ENCODE measurements around the gene COL1A1. TPM values are rescaled to one million over a fixed set of nuclear protein-coding genes. Genes with fewer than 3 reads are reported as not detected.

Gene COL1A1
- total RNA-seq, 2 experiments from 2014 or later: 2.3 to 3.7 TPM

DNA sequence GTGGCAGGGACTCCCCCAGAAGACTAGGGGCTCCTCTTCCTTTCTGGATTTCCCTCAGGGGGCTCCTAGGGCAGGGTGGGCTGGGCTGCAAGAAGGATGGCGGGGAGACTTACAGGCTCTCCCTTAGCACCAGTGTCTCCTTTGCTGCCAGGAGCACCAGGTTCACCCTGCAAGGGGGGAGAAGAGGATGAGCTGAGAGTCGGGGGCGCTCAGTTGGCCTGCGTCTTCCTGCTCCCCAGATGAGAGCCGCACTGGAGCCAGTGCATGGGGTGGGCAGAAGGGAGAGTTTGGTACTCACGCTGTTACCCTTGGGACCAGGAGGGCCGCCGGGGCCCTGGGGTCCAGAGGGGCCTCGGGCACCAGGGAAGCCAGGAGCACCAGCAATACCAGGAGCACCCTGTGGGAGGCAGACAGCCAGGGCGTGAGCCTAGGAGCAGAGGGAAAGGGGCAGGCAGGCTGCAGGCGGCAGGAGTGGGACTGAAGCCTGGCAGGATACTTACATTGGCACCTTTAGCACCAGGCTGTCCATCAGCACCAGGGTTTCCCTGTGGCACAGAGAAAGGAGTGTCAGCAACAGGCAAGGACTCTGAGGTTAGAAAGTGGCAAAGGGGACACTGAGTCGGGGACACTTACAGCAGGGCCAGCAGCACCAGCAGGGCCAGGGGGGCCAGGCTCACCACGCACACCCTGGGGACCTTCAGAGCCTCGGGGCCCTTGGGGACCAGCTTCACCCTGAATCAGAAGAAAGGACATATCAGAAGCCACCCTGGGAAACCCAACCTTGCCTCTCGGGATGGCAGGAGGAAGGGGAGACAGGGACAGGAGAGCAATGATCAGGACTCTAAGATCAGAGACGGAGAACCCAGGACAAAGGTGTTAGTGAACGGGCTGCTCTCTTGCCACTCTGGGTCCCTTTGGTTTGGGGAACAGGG lies 6.2 kb downstream of the COL1A1 start:
- CTCF ChIA-PET: interaction anchor here (1.0 to 3.2 kb wide), 2 partner anchors 17 to 25 kb away, joined by 3 to 24 read pairs; no protein-coding TSS in a partner anchor
- no peak overlapping the region for H3K27ac Mint-ChIP-seq

DNA sequence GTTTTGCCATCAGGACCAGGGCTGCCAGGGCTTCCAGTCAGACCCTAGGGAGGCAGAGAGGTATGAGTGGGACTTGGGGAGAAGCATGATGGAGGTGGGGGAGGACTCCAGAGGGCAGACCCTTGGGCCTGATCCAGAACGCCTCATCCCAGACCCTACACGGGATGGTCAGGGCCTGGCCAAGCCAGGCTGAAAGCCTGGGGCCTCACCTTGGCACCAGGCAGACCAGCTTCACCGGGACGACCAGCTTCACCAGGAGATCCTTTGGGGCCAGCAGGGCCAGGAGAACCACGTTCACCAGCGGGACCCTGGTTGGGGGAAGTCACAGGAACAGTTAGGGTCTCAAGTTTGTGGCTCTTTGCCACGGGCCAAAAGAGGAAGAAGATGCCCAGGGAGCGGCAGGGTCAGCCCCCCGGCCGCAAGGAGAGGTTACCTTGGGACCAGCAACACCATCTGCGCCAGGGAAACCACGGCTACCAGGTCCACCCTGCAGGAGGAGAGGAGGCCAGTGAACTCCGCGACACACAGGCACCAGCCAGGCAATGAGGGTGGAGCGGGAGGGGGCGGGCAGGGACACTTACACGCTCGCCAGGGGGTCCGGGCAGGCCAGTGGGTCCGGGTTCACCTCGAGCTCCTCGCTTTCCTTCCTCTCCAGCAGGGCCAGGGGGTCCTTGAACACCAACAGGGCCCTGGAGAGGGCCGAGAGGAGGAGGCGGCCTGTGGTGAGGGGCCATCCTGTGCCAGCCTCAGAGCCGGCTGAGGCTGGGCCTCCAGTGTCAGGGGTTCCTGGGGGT lies 7.1 kb downstream of the COL1A1 start:
- CTCF ChIA-PET: interaction anchor here (0.6 to 3.2 kb wide), 2 partner anchors 10 to 24 kb away, joined by 3 to 24 read pairs; no protein-coding TSS in a partner anchor
- intact Hi-C loops (cut with micrococcal nuclease): no loop called here
- Mint-ChIP-seq H3K9me3 (no peaks in the 10 kb centered on the region), H3K27me3 (peaks cover 6% of the 10 kb centered on the region), H3K36me3 (no peaks in the 10 kb centered on the region), H3K27ac (no peak overlapping the region), H3K4me3 (no peak overlapping the region), H3K4me1 (ENCODE audit: low read depth) (peaks cover 7% of the 10 kb centered on the region)
- POLR2A ChIA-PET: no interaction called here
- DNase-seq: no peak

More for the DNA sequence above, 6.2 kb downstream of the COL1A1 start:
- Mint-ChIP-seq H3K36me3 (no peaks in the 10 kb centered on the region), H3K9me3 (no peaks in the 10 kb centered on the region), H3K4me1 (ENCODE audit: low read depth) (peaks cover 11% of the 10 kb centered on the region), H3K4me3 (no peak overlapping the region), H3K27me3 (peaks cover 10% of the 10 kb centered on the region)
- POLR2A ChIA-PET: no interaction called here
- no peak for DNase-seq
- intact Hi-C loops (cut with micrococcal nuclease): no loop called here

DNA sequence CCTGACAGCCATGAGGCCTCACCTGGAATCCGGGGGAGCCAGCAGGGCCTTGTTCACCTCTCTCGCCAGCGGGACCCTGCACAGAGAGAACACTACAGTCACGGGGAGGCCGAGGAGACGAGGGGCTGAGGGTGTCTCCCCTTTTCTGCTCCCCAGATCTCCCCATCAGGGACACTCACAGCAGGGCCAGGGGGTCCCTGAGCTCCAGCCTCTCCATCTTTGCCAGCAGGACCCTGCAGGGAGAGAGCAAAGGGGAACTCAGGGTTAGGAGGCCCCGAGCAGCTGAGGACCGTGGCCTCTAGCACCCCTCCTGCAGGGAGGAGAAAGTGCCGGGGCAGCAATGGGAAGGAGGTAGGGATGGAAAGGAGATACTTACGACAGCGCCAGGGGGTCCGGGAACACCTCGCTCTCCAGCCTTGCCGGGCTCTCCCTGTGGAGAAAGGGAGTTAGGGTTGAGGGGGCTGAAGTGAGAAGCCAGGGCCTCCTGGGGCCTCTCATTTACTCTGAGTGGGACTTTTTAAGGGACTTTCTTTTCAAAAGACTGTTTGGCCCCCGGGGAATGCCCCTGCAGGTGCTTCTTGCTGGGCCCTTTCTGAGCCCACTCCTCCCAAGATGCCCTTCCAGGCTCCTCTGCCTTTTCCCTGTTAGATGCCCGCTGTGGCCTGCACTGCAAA lies 8.7 kb downstream of the COL1A1 start:
- H3K27ac Mint-ChIP-seq: no peak overlapping the region
- H3K27me3 Mint-ChIP-seq: no peaks in the 10 kb centered on the region
- no peaks in the 10 kb centered on the region for H3K4me1 Mint-ChIP-seq (ENCODE audit: low read depth)
- H3K4me3 Mint-ChIP-seq: no peak overlapping the region
- DNase-seq: no peak
- POLR2A ChIA-PET: no interaction called here
- no peaks in the 10 kb centered on the region for H3K9me3 Mint-ChIP-seq
- H3K36me3 Mint-ChIP-seq: no peaks in the 10 kb centered on the region
- intact Hi-C loops (cut with micrococcal nuclease): no loop called here
- CTCF ChIA-PET: no interaction called here

DNA sequence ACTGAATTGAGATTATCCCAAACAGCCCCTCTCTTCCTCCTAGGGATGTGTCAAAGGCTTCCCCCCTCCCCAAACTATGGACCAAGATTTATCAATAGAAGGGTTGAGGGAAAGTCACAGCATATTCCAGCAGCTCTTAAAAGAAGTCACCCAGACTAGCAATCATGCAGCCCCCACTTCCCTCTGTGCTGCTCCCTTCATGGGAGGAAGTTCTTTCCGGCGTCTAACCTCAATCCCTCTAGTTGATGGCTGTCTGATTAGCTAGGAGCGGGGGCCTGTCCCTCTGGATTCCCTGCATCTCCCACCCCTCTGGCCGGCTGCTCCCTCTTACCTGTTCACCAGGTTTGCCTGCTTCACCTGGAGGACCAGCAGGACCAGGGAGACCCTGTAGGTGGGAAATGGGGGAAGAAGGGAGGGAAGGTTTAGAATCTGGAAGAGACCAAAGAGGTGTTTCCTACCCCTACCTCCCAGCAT lies 9.2 kb downstream of the COL1A1 start:
- H3K4me3 Mint-ChIP-seq: no peak overlapping the region
- intact Hi-C loops (cut with micrococcal nuclease): no loop called here
- ChIA-PET CTCF (no interaction called here), POLR2A (no interaction called here)
- H3K4me1 Mint-ChIP-seq (ENCODE audit: low read depth): no peaks in the 10 kb centered on the region
- H3K9me3 Mint-ChIP-seq: no peaks in the 10 kb centered on the region
- no peak for DNase-seq
- H3K27ac Mint-ChIP-seq: no peak overlapping the region
- H3K36me3 Mint-ChIP-seq: no peaks in the 10 kb centered on the region
- no peaks in the 10 kb centered on the region for H3K27me3 Mint-ChIP-seq

DNA sequence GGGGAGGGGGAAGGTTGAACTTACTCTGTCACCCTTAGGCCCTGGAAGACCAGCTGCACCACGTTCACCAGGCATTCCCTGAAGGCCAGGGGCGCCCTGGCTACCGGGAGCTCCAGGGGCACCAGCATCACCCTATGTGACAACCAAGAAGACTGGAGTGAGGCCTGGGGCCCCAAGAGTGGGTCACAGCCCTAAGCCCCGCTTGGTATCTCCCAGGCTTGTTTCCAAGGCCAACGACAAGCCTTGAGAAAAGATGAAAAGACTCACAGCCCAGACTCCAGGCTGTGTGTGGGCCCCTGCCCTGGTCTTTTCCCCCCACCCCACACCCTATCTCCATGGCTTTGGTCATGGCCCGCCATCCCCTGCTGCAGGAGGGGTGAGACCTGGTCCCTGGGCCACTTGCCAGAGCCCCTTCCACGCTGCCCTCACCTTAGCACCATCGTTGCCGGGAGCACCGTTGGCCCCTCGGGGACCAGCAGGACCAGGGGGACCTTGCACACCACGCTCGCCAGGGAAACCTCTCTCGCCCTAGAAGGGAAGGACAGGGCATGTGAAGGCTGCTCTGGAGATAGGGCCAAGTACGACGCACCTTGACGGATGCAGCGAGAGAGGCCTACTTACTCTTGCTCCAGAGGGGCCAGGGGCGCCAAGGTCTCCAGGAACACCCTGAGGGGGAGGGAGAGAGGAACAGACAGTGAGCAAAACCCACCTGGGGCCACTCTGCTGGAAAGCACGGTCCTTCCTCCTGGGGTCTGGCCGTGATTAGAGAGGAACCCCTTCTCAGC lies 9.9 kb downstream of the COL1A1 start:
- Mint-ChIP-seq H3K27ac (no peak overlapping the region), H3K4me1 (ENCODE audit: low read depth) (no peaks in the 10 kb centered on the region), H3K9me3 (no peaks in the 10 kb centered on the region), H3K36me3 (no peaks in the 10 kb centered on the region), H3K4me3 (no peak overlapping the region), H3K27me3 (no peaks in the 10 kb centered on the region)
- intact Hi-C loops (cut with micrococcal nuclease): no loop called here
- DNase-seq: no peak
- ChIA-PET POLR2A (no interaction called here), CTCF (interaction anchor here (1.6 kb wide), 1 partner anchor 105 kb away, joined by 3 read pairs; no protein-coding TSS in a partner anchor)

DNA sequence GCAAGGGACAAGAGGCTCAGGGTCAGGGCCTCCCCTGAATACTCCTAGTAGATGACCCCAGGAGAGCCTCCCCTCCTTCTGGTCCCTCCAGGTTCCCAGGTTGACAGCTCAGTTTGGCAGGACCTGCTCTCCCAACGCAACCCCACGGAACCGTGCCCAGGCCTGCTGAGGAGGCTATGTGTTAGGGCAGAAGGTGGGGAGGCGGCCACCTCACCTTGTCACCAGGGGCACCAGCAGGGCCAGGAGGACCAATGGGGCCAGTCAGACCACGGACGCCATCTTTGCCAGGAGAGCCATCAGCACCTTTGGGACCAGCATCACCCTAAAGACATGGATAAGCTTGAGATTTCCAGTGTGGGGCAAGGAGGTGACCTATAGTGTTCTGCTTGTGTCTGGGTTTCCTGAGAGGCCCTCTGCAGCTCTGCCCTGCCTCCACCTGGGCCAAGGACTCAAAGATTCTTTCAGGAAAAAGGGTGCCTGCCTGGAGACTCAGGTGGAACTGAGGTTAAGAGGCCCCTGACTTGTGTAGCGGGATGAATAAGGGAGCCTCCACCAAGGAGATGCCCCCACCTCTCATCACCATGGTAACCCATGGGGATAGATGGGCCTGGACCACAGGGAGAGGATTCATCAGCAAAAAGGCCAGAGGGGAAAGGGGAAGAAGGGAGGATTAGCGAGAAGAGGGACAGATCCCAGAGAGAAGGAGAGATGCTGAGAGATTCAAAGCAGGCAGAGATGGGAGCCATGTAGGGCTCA lies 10.7 kb downstream of the COL1A1 start:
- H3K27ac Mint-ChIP-seq: no peak overlapping the region
- intact Hi-C loops (cut with micrococcal nuclease): no loop called here
- ChIA-PET CTCF (interaction anchor here (1.6 kb wide), 1 partner anchor 106 kb away, joined by 3 read pairs; no protein-coding TSS in a partner anchor), POLR2A (no interaction called here)
- no peak for DNase-seq
- no peaks in the 10 kb centered on the region for H3K27me3 Mint-ChIP-seq
- no peaks in the 10 kb centered on the region for H3K36me3 Mint-ChIP-seq
- H3K9me3 Mint-ChIP-seq: no peaks in the 10 kb centered on the region
- no peak overlapping the region for H3K4me3 Mint-ChIP-seq
- no peaks in the 10 kb centered on the region for H3K4me1 Mint-ChIP-seq (ENCODE audit: low read depth)

DNA sequence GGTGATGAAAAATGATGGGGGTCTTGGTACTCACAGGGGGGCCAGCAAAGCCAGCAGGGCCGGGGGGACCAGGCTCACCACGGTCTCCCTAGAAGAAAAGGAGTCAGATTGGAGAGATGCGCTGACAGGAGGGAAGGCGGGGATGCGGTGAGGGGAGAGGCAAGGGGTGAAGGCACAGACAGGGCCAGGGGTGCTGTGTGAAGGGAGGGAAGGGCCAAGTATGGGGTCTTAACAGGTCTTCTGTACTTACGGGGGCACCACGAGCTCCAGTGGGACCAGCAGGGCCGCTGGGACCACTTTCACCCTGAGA lies 11.2 kb downstream of the COL1A1 start:
- H3K36me3 Mint-ChIP-seq: no peaks in the 10 kb centered on the region
- no peaks in the 10 kb centered on the region for H3K4me1 Mint-ChIP-seq (ENCODE audit: low read depth)
- H3K9me3 Mint-ChIP-seq: no peaks in the 10 kb centered on the region
- no peak overlapping the region for H3K4me3 Mint-ChIP-seq
- CTCF ChIA-PET: interaction anchor here (1.6 kb wide), 1 partner anchor 106 kb away, joined by 3 read pairs; no protein-coding TSS in a partner anchor
- no peak for DNase-seq
- POLR2A ChIA-PET: no interaction called here
- intact Hi-C loops (cut with micrococcal nuclease): no loop called here
- no peaks in the 10 kb centered on the region for H3K27me3 Mint-ChIP-seq
- H3K27ac Mint-ChIP-seq: no peak overlapping the region

DNA sequence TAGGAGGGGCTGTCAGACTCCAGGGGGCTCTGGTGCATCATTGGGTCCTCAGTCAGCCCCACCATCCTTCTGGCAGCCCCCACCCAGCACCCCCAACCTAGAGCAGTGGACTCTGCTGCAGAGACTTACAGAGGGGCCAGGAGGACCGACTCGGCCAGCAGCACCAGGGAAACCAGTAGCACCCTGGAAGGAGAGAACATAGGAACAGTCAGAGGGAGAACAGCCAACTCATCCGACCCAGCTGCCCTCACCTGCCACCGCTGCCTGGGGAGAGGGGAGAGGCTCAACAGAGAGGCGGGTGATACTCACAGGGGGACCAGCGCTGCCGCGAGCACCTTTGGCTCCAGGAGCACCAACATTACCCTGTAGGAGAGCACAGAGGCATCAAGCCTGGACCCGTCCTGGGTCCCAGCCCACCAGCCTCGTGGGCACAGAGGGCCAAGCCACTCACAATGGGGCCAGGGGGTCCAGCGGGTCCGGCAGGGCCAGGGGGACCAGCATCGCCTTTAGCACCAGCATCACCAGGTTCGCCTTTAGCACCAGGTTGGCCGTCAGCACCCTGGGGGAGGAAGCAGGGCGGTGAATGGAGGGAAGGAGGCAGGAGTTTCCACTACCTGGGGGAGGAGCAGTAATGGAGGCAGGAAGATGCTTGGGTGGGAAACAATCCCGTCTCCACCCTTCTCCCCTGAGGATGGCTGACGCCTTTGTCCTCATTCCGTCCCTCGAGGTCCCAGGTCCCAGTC lies 11.7 kb downstream of the COL1A1 start:
- intact Hi-C loops (cut with micrococcal nuclease): no loop called here
- DNase-seq: no peak
- H3K4me3 Mint-ChIP-seq: no peak overlapping the region
- CTCF ChIA-PET: interaction anchor here (1.6 kb wide), 1 partner anchor 107 kb away, joined by 3 read pairs; no protein-coding TSS in a partner anchor
- no peaks in the 10 kb centered on the region for H3K36me3 Mint-ChIP-seq
- H3K27ac Mint-ChIP-seq: no peak overlapping the region
- H3K4me1 Mint-ChIP-seq (ENCODE audit: low read depth): no peaks in the 10 kb centered on the region
- no peaks in the 10 kb centered on the region for H3K27me3 Mint-ChIP-seq
- H3K9me3 Mint-ChIP-seq: no peaks in the 10 kb centered on the region
- POLR2A ChIA-PET: no interaction called here

DNA sequence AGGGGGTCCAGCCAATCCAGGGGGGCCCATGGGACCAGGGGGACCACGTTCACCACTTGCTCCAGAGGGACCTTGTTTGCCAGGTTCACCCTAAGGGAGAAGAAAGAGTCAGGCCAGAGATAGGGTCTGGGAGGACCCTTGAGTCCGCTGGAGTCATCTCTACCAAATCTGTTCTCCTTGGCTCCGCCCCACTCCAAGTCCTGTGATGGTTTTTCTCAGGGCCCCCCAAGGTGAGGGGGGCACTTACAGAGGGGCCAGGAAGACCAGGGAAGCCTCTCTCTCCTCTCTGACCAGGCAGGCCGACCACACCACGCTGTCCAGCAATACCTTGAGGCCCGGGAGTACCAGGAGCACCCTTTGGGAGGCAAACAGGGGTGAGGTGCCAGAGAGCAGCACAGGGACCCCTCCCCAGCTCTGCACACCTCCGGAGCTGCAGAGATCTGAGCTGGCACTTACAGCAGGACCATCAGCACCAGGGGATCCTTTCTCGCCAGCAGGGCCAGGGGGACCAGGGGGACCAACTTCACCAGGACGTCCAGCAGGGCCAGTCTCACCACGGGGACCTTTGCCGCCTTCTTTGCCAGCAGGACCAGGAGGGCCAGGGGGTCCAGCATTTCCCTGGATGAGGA lies 12.4 kb downstream of the COL1A1 start:
- intact Hi-C loops (cut with micrococcal nuclease): no loop called here
- Mint-ChIP-seq H3K27ac (no peak overlapping the region), H3K27me3 (no peaks in the 10 kb centered on the region), H3K4me3 (no peak overlapping the region), H3K9me3 (no peaks in the 10 kb centered on the region), H3K4me1 (ENCODE audit: low read depth) (peaks cover 2% of the 10 kb centered on the region), H3K36me3 (no peaks in the 10 kb centered on the region)
- ChIA-PET CTCF (no interaction called here), POLR2A (no interaction called here)
- no peak for DNase-seq

DNA sequence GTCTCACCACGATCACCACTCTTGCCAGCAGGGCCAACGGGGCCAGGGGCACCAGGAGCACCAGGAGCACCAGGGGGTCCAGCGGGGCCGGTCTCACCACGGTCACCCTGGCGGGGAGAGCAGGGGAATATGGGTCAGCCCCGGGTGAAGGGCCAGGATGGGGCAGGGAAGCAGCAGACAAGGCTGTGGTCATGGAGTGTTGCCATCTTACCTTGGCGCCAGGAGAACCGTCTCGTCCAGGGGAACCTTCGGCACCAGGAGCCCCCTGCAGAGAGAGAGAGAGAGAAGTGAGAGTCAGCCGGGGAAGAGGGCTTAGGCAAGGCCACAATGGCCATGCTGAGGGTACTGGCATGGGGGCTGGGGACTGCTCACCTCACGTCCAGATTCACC lies 12.9 kb downstream of the COL1A1 start:
- CTCF ChIA-PET: interaction anchor here (1.0 kb wide), 1 partner anchor 12 kb away, joined by 3 read pairs; no protein-coding TSS in a partner anchor
- DNase-seq: no peak
- Mint-ChIP-seq H3K36me3 (no peaks in the 10 kb centered on the region), H3K4me3 (no peak overlapping the region), H3K9me3 (no peaks in the 10 kb centered on the region), H3K27ac (no peak overlapping the region), H3K27me3 (no peaks in the 10 kb centered on the region), H3K4me1 (ENCODE audit: low read depth) (peaks cover 7% of the 10 kb centered on the region)
- intact Hi-C loops (cut with micrococcal nuclease): no loop called here
- POLR2A ChIA-PET: no interaction called here
